ENCODE results near the gene FOXD2. TPM values are rescaled to one million over a fixed set of nuclear protein-coding genes. Genes with fewer than 3 reads are reported as not detected.

FOXD2 gene
- total RNA-seq, 1 donor from 2014 or later: 4.9 TPM

DNA sequence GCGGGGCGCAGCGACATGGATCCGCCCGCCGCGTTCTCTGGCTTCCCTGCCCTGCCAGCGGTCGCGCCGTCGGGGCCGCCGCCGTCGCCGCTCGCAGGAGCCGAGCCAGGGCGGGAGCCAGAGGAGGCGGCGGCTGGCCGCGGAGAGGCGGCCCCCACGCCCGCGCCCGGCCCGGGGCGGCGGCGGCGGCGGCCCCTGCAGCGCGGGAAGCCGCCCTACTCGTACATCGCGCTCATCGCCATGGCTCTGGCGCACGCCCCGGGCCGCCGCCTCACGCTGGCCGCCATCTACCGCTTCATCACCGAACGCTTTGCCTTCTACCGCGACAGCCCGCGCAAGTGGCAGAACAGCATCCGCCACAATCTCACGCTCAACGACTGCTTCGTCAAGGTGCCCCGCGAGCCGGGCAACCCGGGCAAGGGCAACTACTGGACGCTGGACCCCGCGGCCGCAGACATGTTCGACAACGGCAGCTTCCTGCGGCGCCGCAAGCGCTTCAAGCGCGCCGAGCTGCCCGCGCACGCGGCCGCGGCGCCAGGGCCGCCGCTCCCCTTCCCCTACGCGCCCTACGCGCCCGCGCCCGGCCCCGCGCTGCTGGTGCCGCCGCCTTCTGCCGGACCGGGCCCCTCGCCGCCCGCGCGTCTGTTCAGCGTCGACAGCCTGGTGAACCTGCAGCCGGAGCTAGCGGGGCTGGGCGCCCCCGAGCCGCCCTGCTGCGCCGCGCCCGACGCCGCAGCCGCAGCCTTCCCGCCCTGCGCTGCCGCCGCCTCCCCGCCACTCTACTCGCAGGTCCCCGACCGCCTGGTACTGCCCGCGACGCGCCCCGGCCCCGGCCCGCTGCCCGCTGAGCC lies 21.3 kb upstream of the FOXD2 start:
- Mint-ChIP-seq H3K9me3 (no peaks in the 10 kb centered on the region), H3K4me3 (peak overlapping the region; percentile 82), H3K4me1 (ENCODE audit: unreplicated experiment) (no peaks in the 10 kb centered on the region), H3K36me3 (no peaks in the 10 kb centered on the region), H3K27ac (no peak overlapping the region), H3K27me3 (peaks cover 78% of the 10 kb centered on the region)
- DNase-seq (ENCODE audit: extremely low spot score, unreplicated experiment): no peak
- TF ChIP-seq, protein P1, sequence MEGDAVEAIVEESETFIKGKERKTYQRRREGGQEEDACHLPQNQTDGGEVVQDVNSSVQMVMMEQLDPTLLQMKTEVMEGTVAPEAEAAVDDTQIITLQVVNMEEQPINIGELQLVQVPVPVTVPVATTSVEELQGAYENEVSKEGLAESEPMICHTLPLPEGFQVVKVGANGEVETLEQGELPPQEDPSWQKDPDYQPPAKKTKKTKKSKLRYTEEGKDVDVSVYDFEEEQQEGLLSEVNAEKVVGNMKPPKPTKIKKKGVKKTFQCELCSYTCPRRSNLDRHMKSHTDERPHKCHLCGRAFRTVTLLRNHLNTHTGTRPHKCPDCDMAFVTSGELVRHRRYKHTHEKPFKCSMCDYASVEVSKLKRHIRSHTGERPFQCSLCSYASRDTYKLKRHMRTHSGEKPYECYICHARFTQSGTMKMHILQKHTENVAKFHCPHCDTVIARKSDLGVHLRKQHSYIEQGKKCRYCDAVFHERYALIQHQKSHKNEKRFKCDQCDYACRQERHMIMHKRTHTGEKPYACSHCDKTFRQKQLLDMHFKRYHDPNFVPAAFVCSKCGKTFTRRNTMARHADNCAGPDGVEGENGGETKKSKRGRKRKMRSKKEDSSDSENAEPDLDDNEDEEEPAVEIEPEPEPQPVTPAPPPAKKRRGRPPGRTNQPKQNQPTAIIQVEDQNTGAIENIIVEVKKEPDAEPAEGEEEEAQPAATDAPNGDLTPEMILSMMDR (conservative IDR thresholded peaks at IDR 0.05): no peak

DNA sequence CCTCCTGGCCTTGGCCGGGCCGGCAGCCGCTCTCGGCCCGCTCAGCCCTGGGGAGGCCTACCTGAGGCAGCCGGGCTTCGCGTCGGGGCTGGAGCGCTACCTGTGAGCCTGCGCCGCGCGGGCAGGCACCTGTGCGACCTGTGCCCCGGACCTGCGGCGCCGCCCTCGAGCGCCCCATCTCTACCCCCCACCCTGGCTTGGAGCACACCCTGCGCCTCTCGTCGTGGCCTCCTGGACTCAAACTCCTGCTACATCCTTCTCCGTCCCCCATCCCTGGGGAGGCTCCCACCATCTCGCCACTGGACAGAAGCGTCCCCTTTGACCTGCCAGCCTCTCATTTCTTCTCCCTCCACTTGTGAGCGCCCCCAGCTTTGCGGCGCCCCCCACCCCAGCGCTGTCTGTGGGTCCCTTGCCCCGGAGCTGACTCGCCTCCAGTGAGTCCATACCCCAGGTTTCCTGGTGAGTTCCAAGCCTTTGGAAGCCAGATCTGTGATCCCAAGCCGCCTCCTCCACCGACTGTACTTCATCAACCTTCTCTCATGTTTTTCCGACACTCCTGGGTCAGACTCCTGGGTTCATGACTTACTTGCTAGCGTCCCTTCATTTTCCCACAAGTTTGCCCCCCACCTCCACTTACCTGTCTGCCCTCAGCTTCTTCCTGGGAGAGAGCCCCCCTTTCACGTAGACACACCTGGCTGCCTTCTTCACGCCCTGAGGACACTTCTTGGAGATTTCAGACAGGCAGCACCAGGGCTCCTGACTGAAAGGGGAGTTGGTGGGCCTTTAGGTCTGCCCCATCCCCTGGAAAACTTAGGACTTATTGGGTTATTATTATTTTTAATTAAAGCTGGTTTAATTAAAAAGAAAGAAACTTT lies 20.4 kb upstream of the FOXD2 start:
- Mint-ChIP-seq H3K27me3 (peaks cover 81% of the 10 kb centered on the region), H3K4me1 (ENCODE audit: unreplicated experiment) (no peaks in the 10 kb centered on the region), H3K9me3 (no peaks in the 10 kb centered on the region), H3K36me3 (no peaks in the 10 kb centered on the region), H3K27ac (peak overlapping the region; percentile 46), H3K4me3 (peak overlapping the region; percentile 74)
- DNase-seq (ENCODE audit: extremely low spot score, unreplicated experiment): no peak
- TF ChIP-seq, protein P1 (conservative IDR thresholded peaks at IDR 0.05): no peak

DNA sequence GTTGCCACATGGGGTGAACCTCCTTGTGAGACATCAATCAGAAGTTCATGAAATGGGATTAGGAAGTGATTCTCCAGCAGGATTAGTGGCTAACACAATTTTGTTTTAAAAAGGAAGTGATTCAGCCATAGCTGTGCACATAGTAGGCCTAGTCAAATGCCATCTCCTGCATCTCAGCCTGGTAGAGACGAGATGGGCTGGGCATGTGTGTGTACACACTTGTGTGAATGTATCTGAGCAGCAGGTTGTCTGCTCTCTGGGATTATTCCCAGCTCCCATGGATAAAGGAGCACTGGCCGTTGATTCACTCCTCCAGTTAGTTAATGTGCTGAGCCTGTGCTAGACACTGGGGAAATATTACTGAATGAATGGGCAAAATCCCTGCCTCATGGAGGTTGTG lies 19.7 kb upstream of the FOXD2 start:
- H3K27me3 Mint-ChIP-seq: peaks cover 83% of the 10 kb centered on the region
- no peak for DNase-seq (ENCODE audit: extremely low spot score, unreplicated experiment)
- H3K36me3 Mint-ChIP-seq: no peaks in the 10 kb centered on the region

DNA sequence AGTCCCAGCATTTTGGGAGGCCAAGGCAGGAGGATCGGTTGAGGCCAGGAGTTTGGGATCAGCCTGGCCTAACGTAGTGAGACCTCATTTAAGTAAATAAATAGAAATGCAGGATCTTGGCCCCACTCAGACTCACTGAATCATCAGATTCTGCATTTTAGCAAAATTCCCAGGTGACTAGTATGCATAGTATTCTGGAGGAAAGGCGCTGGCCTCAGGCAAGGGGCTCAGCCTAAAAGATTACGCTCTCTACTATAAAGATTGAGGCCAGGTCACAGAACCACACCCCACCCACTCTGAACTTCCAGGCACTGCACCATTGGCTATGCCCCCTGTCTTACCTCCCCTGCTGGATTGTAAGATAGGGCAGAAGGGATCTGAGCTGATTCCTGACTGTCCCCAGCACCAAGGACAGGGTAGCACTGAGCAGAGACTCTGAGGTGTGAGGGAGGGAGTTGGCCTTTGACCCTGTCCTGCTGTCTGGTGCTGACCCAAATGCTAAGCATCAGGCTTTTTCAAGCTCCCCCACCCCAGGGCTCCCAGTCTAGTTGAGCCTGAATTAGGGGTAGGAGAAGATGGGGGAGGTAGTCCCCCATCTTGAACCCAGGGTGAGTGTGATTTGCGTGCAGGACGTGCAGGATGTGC lies 19.0 kb upstream of the FOXD2 start:
- Mint-ChIP-seq H3K4me1 (ENCODE audit: unreplicated experiment) (no peaks in the 10 kb centered on the region), H3K27ac (no peak overlapping the region), H3K4me3 (no peak overlapping the region), H3K36me3 (no peaks in the 10 kb centered on the region), H3K27me3 (peaks cover 81% of the 10 kb centered on the region), H3K9me3 (no peaks in the 10 kb centered on the region)
- DNase-seq (ENCODE audit: extremely low spot score, unreplicated experiment): no peak
- TF ChIP-seq, protein P1 (conservative IDR thresholded peaks at IDR 0.05): no peak

More for the DNA sequence above, 19.7 kb upstream of the FOXD2 start:
- no peak overlapping the region for H3K27ac Mint-ChIP-seq
- TF ChIP-seq, protein P1 (conservative IDR thresholded peaks at IDR 0.05): no peak
- no peaks in the 10 kb centered on the region for H3K4me1 Mint-ChIP-seq (ENCODE audit: unreplicated experiment)
- no peaks in the 10 kb centered on the region for H3K9me3 Mint-ChIP-seq
- peak overlapping the region; percentile 64 for H3K4me3 Mint-ChIP-seq

DNA sequence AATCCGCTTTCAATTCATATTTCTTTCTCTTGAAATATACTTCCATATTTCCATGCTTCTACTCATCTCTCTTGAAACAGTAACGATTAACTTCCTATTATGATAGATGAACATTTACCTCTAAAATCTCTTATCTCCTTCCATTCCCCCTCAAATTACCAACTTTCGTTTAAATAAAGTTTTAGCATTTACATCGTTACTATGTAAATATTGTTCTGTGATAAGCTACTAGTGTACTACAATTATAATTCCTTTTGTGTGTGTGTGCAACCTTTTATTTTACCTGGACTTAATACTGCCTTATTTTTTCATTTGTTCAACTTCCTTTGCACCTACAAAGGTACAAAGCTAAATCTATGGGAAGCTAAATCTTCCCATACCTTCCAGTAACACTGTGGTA lies 17.3 kb upstream of the FOXD2 start:
- peaks cover 77% of the 10 kb centered on the region for H3K27me3 Mint-ChIP-seq

More for the DNA sequence above, 17.3 kb upstream of the FOXD2 start:
- Mint-ChIP-seq H3K27ac (no peak overlapping the region), H3K4me1 (ENCODE audit: unreplicated experiment) (peaks cover 4% of the 10 kb centered on the region), H3K4me3 (no peak overlapping the region), H3K36me3 (no peaks in the 10 kb centered on the region), H3K9me3 (no peaks in the 10 kb centered on the region)
- DNase-seq (ENCODE audit: extremely low spot score, unreplicated experiment): no peak
- TF ChIP-seq, protein P1 (conservative IDR thresholded peaks at IDR 0.05): no peak
